IMR-90 (cell line): ENCODE results near the gene TRPC1. TPM values are rescaled to one million over a fixed set of nuclear protein-coding genes. Genes with fewer than 3 reads are reported as not detected.

Experiments
- ATAC-seq: fragments of 200-7000 bp; cut with Tn5 transposase; 2 replicates; pipeline ENCODE4 v1.9.1; 2020; ENCODE audit warnings: low read depth, mild to moderate bottlenecking, moderate library complexity
- BruUV-seq: library from RNA; stranded (reverse); fragments of 400-500 nt; replicated peaks from 2 replicates; lab custom pipeline; 2021; lab: Mats Ljungman, UMichigan
- CTCF ChIA-PET: fragments of 300-600 bp; formaldehyde crosslinking; extraction: SDS; loops from one replicate; lab custom pipeline; 2021; ENCODE audit warnings: antibody characterized with exemption; lab: Yijun Ruan, JAX
- POLR2A ChIA-PET: fragments of 300-600 bp; sonication (Branson Sonifier 250); formaldehyde crosslinking; loops from one replicate; lab custom pipeline; 2022; ENCODE audit warnings: antibody characterized with exemption; ENCODE audit not compliant: unreplicated experiment; lab: Charles Lee
- DNase-seq: peaks from one replicate; pipeline ENCODE4 v3.0.0; 2013
- H2AFZ ChIP-seq: replicated peaks from 2 replicates; pipeline ENCODE3; 2013; ENCODE audit warnings: low read length, mild to moderate bottlenecking; ENCODE audit not compliant: poor library complexity
- H2AK5ac ChIP-seq: 2 replicates; pipeline ENCODE4 v1.6.1; 2013; ENCODE audit warnings: low read depth, low read length, inconsistent platforms
- H2AK9ac ChIP-seq: replicated peaks from 2 replicates; pipeline ENCODE3; 2013; ENCODE audit warnings: mild to moderate bottlenecking, low read depth, low read length, moderate library complexity; ENCODE audit not compliant: poor library complexity
- H2BK120ac ChIP-seq: 2 replicates; pipeline ENCODE4 v1.6.1; 2013; ENCODE audit warnings: low read depth, low read length, inconsistent platforms
- H2BK15ac ChIP-seq: 3 replicates; pipeline ENCODE4 v1.6.1; 2013; ENCODE audit warnings: low read depth, low read length, inconsistent platforms
- H2BK20ac ChIP-seq: 2 replicates; pipeline ENCODE4 v1.6.1; 2013; ENCODE audit warnings: low read depth, mild to moderate bottlenecking, inconsistent platforms, low read length, moderate library complexity
- H2BK5ac ChIP-seq: 2 replicates; pipeline ENCODE4 v1.6.1; 2013; ENCODE audit warnings: mild to moderate bottlenecking, low read depth, low read length, inconsistent platforms; ENCODE audit not compliant: poor library complexity, severe bottlenecking
- H3K14ac ChIP-seq: replicated peaks from 2 replicates; pipeline ENCODE4 v1.6.1; 2013; ENCODE audit warnings: low read depth, low read length, inconsistent platforms
- H3K18ac ChIP-seq: 2 replicates; pipeline ENCODE4 v1.6.1; 2013; ENCODE audit warnings: low read depth, low read length, control low read depth
- H3K23ac ChIP-seq: 2 replicates; pipeline ENCODE4 v1.6.1; 2013; ENCODE audit warnings: low read depth, low read length, inconsistent platforms
- H3K27ac ChIP-seq: 2 replicates; pipeline ENCODE4 v1.5.1; 2013; ENCODE audit warnings: mild to moderate bottlenecking, control low read depth, low read length; ENCODE audit not compliant: insufficient read depth
- H3K27me3 ChIP-seq: 2 replicates; pipeline ENCODE4 v1.6.1; 2013; ENCODE audit warnings: low read length; ENCODE audit not compliant: control insufficient read depth, insufficient read depth
- H3K36me3 ChIP-seq: 2 replicates; pipeline ENCODE4 v1.6.1; 2013; ENCODE audit warnings: low read length, mixed read lengths; ENCODE audit not compliant: control insufficient read depth, insufficient read depth
- H3K4ac ChIP-seq: 2 replicates; pipeline ENCODE4 v1.6.1; 2013; ENCODE audit warnings: low read depth, low read length, inconsistent platforms
- H3K4me1 ChIP-seq: 2 replicates; pipeline ENCODE4 v1.6.1; 2013; ENCODE audit warnings: low read length, mixed read lengths; ENCODE audit not compliant: control insufficient read depth, insufficient read depth
- H3K4me2 ChIP-seq: 2 replicates; pipeline ENCODE4 v1.6.1; 2013; ENCODE audit warnings: low read depth, mild to moderate bottlenecking, control low read depth, low read length, moderate library complexity
- H3K4me3 ChIP-seq: 2 replicates; pipeline ENCODE4 v1.5.1; 2013; ENCODE audit warnings: low read depth, mild to moderate bottlenecking, control low read depth, low read length, moderate library complexity; ENCODE audit not compliant: insufficient read depth
- H3K56ac ChIP-seq: 2 replicates; pipeline ENCODE4 v1.6.1; 2013; ENCODE audit warnings: low read length, inconsistent platforms; ENCODE audit not compliant: insufficient read depth; ENCODE audit errors: extremely low read depth
- H3K79me1 ChIP-seq, 2 experiments: 2 replicates each; pipeline ENCODE4 v1.6.1; 2013; ENCODE audit warnings: low read length in 2 of 2, inconsistent platforms in 1 of 2, low read depth in 1 of 2
- H3K9ac ChIP-seq: 2 replicates; pipeline ENCODE4 v1.6.1; 2013; ENCODE audit warnings: low read depth, low read length, control low read depth
- H3K9me1 ChIP-seq: 2 replicates; pipeline ENCODE4 v1.6.1; 2013; ENCODE audit warnings: low read length, inconsistent platforms; ENCODE audit not compliant: insufficient read depth
- H3K9me3 ChIP-seq: 2 replicates; pipeline ENCODE4 v1.6.1; 2013; ENCODE audit warnings: low read length; ENCODE audit not compliant: control insufficient read depth, insufficient read depth
- H4K20me1 ChIP-seq: 2 replicates; pipeline ENCODE4 v1.6.1; 2013; ENCODE audit warnings: low read length, inconsistent platforms; ENCODE audit not compliant: insufficient read depth
- H4K5ac ChIP-seq: 2 replicates; pipeline ENCODE4 v1.6.1; 2013; ENCODE audit warnings: mild to moderate bottlenecking, low read depth, low read length, control low read depth
- H4K8ac ChIP-seq, 2 experiments: 2 replicates each; pipeline ENCODE4 v1.6.1; 2013; ENCODE audit warnings: low read depth in 2 of 2, low read length in 2 of 2, control low read depth in 1 of 2, inconsistent platforms in 1 of 2
- H4K91ac ChIP-seq: 2 replicates; pipeline ENCODE4 v1.6.1; 2013; ENCODE audit warnings: low read depth, low read length, inconsistent platforms; ENCODE audit not compliant: insufficient read depth
- BHLHE40 ChIP-seq: fragments of 150-350 bp; IDR thresholded peaks from 2 replicates; pipeline ENCODE4 v1.6.1; 2016; ENCODE audit warnings: mild to moderate bottlenecking, low read depth, low read length
- CEBPB ChIP-seq: IDR thresholded peaks from 2 replicates; pipeline ENCODE4 v1.6.1; 2012; ENCODE audit warnings: low read depth, low read length, improper control_type of control experiment
- CHD1 ChIP-seq: IDR thresholded peaks from 2 replicates; pipeline ENCODE4 v1.6.1; 2012; ENCODE audit warnings: low read depth, low read length, improper control_type of control experiment
- MAZ ChIP-seq: IDR thresholded peaks from 2 replicates; pipeline ENCODE4 v1.6.1; 2012; ENCODE audit warnings: low read depth, mild to moderate bottlenecking, low read length, improper control_type of control experiment, moderate library complexity, borderline replicate concordance
- RAD21 ChIP-seq: IDR thresholded peaks from 2 replicates; pipeline ENCODE4 v1.6.1; 2012; ENCODE audit warnings: low read length, improper control_type of control experiment
- WGBS, 2 experiments: methylation state at CpG; one replicate each; pipeline versions ENCODE4 v1.1.5 to v1.1.7; 2013; ENCODE audit warnings: missing lambda C conversion rate in 2 of 2; ENCODE audit not compliant: insufficient read length in 1 of 2; ENCODE audit errors: extremely low coverage in 2 of 2; 5-methylcytosine and 5-hydroxymethylcytosine counted together
- dilution Hi-C: fragments of 300-500 bp; cut with HindIII; formaldehyde crosslinking; loops from one replicate; pipeline ENCODE4 v1.14.3; 2018; ENCODE audit warnings: low sequenced_read_pairs; ENCODE audit not compliant: unreplicated experiment
- in situ Hi-C: fragments of 300-500 bp; cut with MboI; formaldehyde crosslinking; loops from 3 replicates; pipeline ENCODE4 v1.14.3; 2019; ENCODE audit warnings: low sequenced_read_pairs, inconsistent platforms, mixed read lengths
- intact Hi-C: fragments of 100-400 bp; cut with micrococcal nuclease; formaldehyde crosslinking; loops from 2 replicates; pipeline ENCODE4 v1.10.0; 2022
- polyA plus RNA-seq, 3 experiments: library from polyadenylated mRNA; depleted of rRNA; stranded (reverse); fragments of >200 nt; gene quantifications; 2 replicates each; pipeline ENCODE4 v1.2.3, GENCODE V29; 2012; ENCODE audit warnings: low replicate concordance in 1 of 3
- total RNA-seq: library from RNA; depleted of rRNA; stranded (reverse); fragments of >200 nt; gene quantifications from 2 replicates; pipeline ENCODE4 v1.2.3, GENCODE V29; 2012
- TF ChIP-seq, protein P1 (sequence below): fragments of 150-350 bp; IDR thresholded peaks from 2 replicates; pipeline ENCODE4 v1.6.1; 2016; ENCODE audit warnings: low read depth, mild to moderate bottlenecking, low read length, moderate library complexity, borderline replicate concordance

TRPC1 gene
- total and polyA plus RNA-seq, 2 of the 4 experiments (the other 2 are of a cell fraction): 5.9 to 7.2 TPM

DNA sequence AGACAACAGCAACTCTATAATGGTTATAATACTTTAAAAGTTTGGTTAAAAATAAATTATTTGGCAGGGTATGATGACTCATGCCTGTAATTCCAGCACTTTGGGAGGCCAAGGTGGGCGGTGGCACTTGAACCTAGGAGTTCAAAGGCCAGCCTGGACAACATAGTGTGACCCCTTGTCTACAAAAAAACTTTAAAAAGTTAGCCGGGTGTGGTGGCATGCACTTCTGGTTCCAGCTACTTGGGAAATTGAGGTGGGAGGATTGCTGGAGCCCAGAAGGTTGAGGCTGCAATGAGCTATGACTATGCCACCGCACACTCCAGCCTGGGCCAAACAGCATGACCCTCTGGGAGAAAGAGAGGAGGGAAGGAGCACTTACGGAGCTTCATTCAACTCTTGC lies 7.7 kb upstream of the TRPC1 start:
- POLR2A ChIA-PET: no interaction called here
- no peak for ATAC-seq
- H3K27me3 ChIP-seq: no peaks in the 10 kb centered on the region
- H2AK9ac ChIP-seq: no peak overlapping the region
- H2BK20ac ChIP-seq: no peak overlapping the region
- no peak for DNase-seq
- H3K56ac ChIP-seq: no peak overlapping the region
- WGBS, 2 experiments: no CpG with 5 or more reads among the region's 4 CpGs
- no peak overlapping the region for H4K91ac ChIP-seq
- H3K36me3 ChIP-seq: no peaks in the 10 kb centered on the region
- H3K4ac ChIP-seq: no peak overlapping the region
- no peak overlapping the region for H3K9ac ChIP-seq
- no peak overlapping the region for H2BK5ac ChIP-seq
- H3K79me1 ChIP-seq: no peaks in the 10 kb centered on the region
- no peak overlapping the region for H2BK15ac ChIP-seq
- no peaks in the 10 kb centered on the region for H3K4me1 ChIP-seq
- H2AFZ ChIP-seq: no peak overlapping the region
- H3K14ac ChIP-seq: no peak overlapping the region
- no peak overlapping the region for H3K18ac ChIP-seq
- no peaks in the 10 kb centered on the region for H4K20me1 ChIP-seq
- no TSS peak for BruUV-seq
- dilution Hi-C loops: no loop called here
- no peak overlapping the region for H4K8ac ChIP-seq
- CTCF ChIA-PET: no interaction called here
- no peak overlapping the region for H2BK120ac ChIP-seq
- intact Hi-C loops: no loop called here
- no peak overlapping the region for H3K27ac ChIP-seq
- H3K23ac ChIP-seq: no peak overlapping the region
- H3K4me3 ChIP-seq: no peak overlapping the region
- no peak overlapping the region for H4K5ac ChIP-seq
- H3K4me2 ChIP-seq: no peak overlapping the region
- in situ Hi-C loops: no loop called here
- no peaks in the 10 kb centered on the region for H3K9me1 ChIP-seq
- H2AK5ac ChIP-seq: no peak overlapping the region
- TF ChIP-seq BHLHE40 (no peak), CHD1 (no peak), CEBPB (no peak), RAD21 (no peak), MAZ (no peak)
- TF ChIP-seq, protein P1, sequence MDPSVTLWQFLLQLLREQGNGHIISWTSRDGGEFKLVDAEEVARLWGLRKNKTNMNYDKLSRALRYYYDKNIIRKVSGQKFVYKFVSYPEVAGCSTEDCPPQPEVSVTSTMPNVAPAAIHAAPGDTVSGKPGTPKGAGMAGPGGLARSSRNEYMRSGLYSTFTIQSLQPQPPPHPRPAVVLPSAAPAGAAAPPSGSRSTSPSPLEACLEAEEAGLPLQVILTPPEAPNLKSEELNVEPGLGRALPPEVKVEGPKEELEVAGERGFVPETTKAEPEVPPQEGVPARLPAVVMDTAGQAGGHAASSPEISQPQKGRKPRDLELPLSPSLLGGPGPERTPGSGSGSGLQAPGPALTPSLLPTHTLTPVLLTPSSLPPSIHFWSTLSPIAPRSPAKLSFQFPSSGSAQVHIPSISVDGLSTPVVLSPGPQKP: no peak
- no peaks in the 10 kb centered on the region for H3K9me3 ChIP-seq
